Activated naive CD8-positive, alpha-beta T cell treated with anti-CD3 and anti-CD28 coated beads, Interleukin-2, amount 10 ng/mL, durations not matched to agents 7 days and 5 days (primary cell): Measurements from ENCODE around the gene CD40. TPM values are rescaled to one million over a fixed set of nuclear protein-coding genes. Genes with fewer than 3 reads are reported as not detected.

Source experiments
- total RNA-seq, 2 experiments: library from RNA; stranded (reverse); gene quantifications; one replicate each; pipeline ENCODE4 v1.2.3, GENCODE V29; 2021

CD40 gene
- total RNA-seq, 2 experiments from 2014 or later: 3.0 to 3.1 TPM

Other genes starting within 250 kb of the CD40 start
- 10 to 100 TPM; 12.2 to 13.0 TPM for gene ZSWIM1, start 237.1 kb upstream of the CD40 start, total RNA-seq
- gene SPATA25, start 230.7 kb upstream of the CD40 start, total RNA-seq: 1 to 10 TPM; 1.7 to 2.0 TPM
- gene NEURL2, start 227.1 kb upstream of the CD40 start, total RNA-seq: 1 to 10 TPM; 3.9 to 5.3 TPM
- gene CTSA, start 227.0 kb upstream of the CD40 start, total RNA-seq: 10 to 100 TPM; 76.9 to 83.4 TPM
- gene PLTP, start 206.2 kb upstream of the CD40 start, total RNA-seq: 1 to 10 TPM; 2.2 to 2.9 TPM
- 10 to 100 TPM; 54.5 to 58.3 TPM for gene PCIF1, start 183.6 kb upstream of the CD40 start, total RNA-seq
- gene ZNF335, start 146.1 kb upstream of the CD40 start, total RNA-seq: 10 to 100 TPM; 43.3 to 43.7 TPM
- 10 to 100 TPM; 18.4 to 21.8 TPM for gene MMP9, start 109.4 kb upstream of the CD40 start, total RNA-seq
- 1 to 10 TPM; 1.6 to 1.9 TPM for gene SLC12A5, start 89.1 kb upstream of the CD40 start, total RNA-seq
- gene NCOA5, start 28.4 kb upstream of the CD40 start, total RNA-seq: 10 to 100 TPM; 27.8 to 32.8 TPM
- gene CDH22, start 190.2 kb downstream of the CD40 start, total RNA-seq: not detected